ENCODE data around the gene NINJ2.
"Not testable (repeated sequence)": the region's sequence is repeated elsewhere in the genome, so short reads cannot be mapped to it uniquely, and the experiment has no call there.

DNA sequence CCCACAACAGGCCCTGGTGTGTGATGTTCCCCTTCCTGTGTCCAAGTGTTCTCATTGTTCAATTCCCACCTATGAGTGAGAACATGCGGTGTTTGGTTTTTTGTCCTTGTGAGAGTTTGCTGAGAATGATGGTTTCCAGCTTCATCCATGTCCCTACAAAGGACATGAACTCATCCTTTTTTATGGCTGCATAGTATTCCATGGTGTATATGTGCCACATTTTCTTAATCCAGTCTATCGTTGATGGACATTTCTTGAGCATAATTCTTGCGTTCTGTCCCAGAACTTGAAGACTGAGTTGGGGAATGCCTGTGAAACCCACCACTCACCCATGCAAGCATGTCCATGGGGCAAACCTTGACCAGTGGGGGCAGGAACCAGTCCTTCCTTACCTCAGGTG is 44.8 kb upstream of the NINJ2 start:
- TF ChIP-seq SUZ12 (IDR thresholded peaks at IDR 0.05; ENCODE audit: extremely low read depth, insufficient read depth, insufficient read length); YY1 (IDR thresholded peaks at IDR 0.05; ENCODE audit: insufficient read depth, insufficient read length): not testable (repeated sequence)
